ENCODE data around the gene TCF4. TPM values are rescaled to one million over a fixed set of nuclear protein-coding genes. Genes with fewer than 3 reads are reported as not detected.

Gene TCF4
- total RNA-seq, 1 experiment from 2014 or later = 0.42 TPM

DNA sequence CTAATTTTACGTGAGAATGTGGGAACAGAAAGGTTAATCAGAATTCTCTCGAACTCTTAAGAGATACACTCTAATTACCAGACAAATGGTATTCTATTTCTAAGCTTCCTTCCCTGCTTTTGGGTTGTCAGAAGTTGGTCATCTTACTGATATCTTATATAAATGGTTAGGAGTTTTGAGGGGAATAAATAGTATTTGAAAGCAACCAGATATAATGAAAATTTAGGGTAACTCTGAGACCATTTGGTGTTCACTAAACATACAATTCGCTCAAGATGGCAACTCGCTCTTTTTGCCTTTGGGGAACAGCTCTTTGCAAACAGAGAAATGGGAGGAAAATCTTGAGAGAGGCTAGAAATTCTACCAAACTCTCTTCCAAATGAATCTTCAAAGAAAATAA is 250.9 kb downstream of the TCF4 start (continued):
- TF ChIP-seq CEBPB (IDR thresholded peaks at IDR 0.05; ENCODE audit: low read depth) (no peak), EZH2 (IDR thresholded peaks at IDR 0.05) (no peak)

GRCh38 chr18:55336438-55337100 is 251.4 kb downstream of the TCF4 start:
- Histone ChIP-seq H4K20me1 (ENCODE audit: insufficient read depth) (no peaks in the 10 kb centered on the region), H3K9me2 (ENCODE audit: insufficient read depth) (no peaks in the 10 kb centered on the region), H3K79me2 (ENCODE audit: insufficient read depth, low read length) (no peaks in the 10 kb centered on the region), H2AFZ (ENCODE audit: low read depth, low read length, poor library complexity, severe bottlenecking) (no peak overlapping the region), H3K9ac (ENCODE audit: low read length) (no peak overlapping the region), H3K4me1 (ENCODE audit: control insufficient read depth in 1 of 2, insufficient read depth in 2 of 2, low read length in 2 of 2) (no peaks in the 10 kb centered on the region), H3K27me3 (ENCODE audit: insufficient read depth, low read length) (peaks cover 3% of the 10 kb centered on the region; the same call in 1 of the 2 replicates), H3K36me3 (ENCODE audit: control insufficient read depth in 1 of 2, insufficient read depth in 2 of 2, low read length in 2 of 2) (no peaks in the 10 kb centered on the region), H3K4me2 (ENCODE audit: low read length) (no peak overlapping the region), H3K4me3 (replicated peaks in 1 of 2; ENCODE audit: low read depth in 1 of 2, low read length in 2 of 2) (no peak overlapping the region), H3K9me3 (ENCODE audit: control insufficient read depth in 1 of 2, insufficient read depth in 1 of 2, low read depth in 1 of 2, low read length in 2 of 2) (no peaks in the 10 kb centered on the region), H3K27ac (ENCODE audit: low read depth, low read length) (no peak overlapping the region)
- DNase-seq (ENCODE audit: low read depth, low spot score) (no peak), ATAC-seq (no peak)
- BruUV-seq (replicated peaks) = no TSS peak
- TF ChIP-seq TCF7L2 (IDR thresholded peaks at IDR 0.05; ENCODE audit: borderline replicate concordance, extremely low read depth, insufficient read depth, insufficient read length) = no peak
- no peak for TF ChIP-seq ZFX (IDR thresholded peaks at IDR 0.05)
- no peak for TF ChIP-seq POLR2AphosphoS5 (IDR thresholded peaks at IDR 0.05; ENCODE audit: low read depth, low read length)
- no peak for TF ChIP-seq EZH2 (IDR thresholded peaks at IDR 0.05)
- TF ChIP-seq ELF1 (IDR thresholded peaks at IDR 0.05; ENCODE audit: borderline replicate concordance, low read depth) = no peak
- RAD21 ChIA-PET (ENCODE audit: low non-redundant PET in 1 of 2, low total read pairs in 2 of 2, uncharacterized antibody in 2 of 2, unreplicated experiment in 2 of 2) = no interaction called here
- CTCF ChIA-PET = no interaction called here
- intact Hi-C loops (cut with micrococcal nuclease) = no loop called here
- POLR2A ChIA-PET = no interaction called here

DNA sequence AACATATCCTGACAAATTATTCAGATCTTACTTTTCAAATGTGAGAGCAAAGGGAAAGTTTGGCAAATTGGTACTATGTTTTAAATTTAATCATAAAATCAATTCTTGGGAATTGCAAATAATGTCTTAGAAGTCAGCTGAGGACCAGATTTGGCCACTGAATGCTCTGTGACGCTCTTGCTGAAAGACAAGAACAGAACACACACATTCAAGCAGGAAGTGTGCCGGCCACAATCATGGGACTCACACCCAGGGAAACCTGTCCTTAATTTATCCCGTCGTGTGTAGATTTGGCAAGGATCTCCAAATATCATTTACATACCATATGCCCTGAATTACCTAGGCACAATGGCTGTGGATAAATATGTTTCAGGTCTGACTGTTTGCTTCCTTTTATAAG is 253.1 kb downstream of the TCF4 start:
- no peaks in the 10 kb centered on the region for H3K9me3 ChIP-seq (ENCODE audit: control insufficient read depth in 1 of 2, insufficient read depth in 1 of 2, low read depth in 1 of 2, low read length in 2 of 2)
- TF ChIP-seq SRF (IDR thresholded peaks at IDR 0.05; ENCODE audit: low read depth) (no peak), EZH2 (IDR thresholded peaks at IDR 0.05) (no peak), TCF7L2 (IDR thresholded peaks at IDR 0.05; ENCODE audit: borderline replicate concordance, extremely low read depth, insufficient read depth, insufficient read length) (no peak), CBX3 (IDR thresholded peaks at IDR 0.05; ENCODE audit: low read depth) (no peak), CTCF (IDR thresholded peaks at IDR 0.05 in 2 of 3, conservative IDR thresholded peaks at IDR 0.05 in 1 of 3; ENCODE audit: borderline replicate concordance in 1 of 3, insufficient read depth in 1 of 3, low read depth in 2 of 3, low read length in 2 of 3) (no peak)
- ATAC-seq (no peak), DNase-seq (ENCODE audit: low read depth, low spot score) (no peak)
- H3K4me2 ChIP-seq (ENCODE audit: low read length) = no peak overlapping the region
- ChIA-PET CTCF (no interaction called here), RAD21 (ENCODE audit: low non-redundant PET in 1 of 2, low total read pairs in 2 of 2, uncharacterized antibody in 2 of 2, unreplicated experiment in 2 of 2) (no interaction called here), POLR2A (no interaction called here)
- H3K9me2 ChIP-seq (ENCODE audit: insufficient read depth) = no peaks in the 10 kb centered on the region
- intact Hi-C loops (cut with micrococcal nuclease) = no loop called here
- H3K4me1 ChIP-seq (ENCODE audit: control insufficient read depth in 1 of 2, insufficient read depth in 2 of 2, low read length in 2 of 2) = no peaks in the 10 kb centered on the region
- no peaks in the 10 kb centered on the region for H3K79me2 ChIP-seq (ENCODE audit: insufficient read depth, low read length)
- H3K9ac ChIP-seq (ENCODE audit: low read length) = no peak overlapping the region
- no peak overlapping the region for H3K27ac ChIP-seq (ENCODE audit: low read depth, low read length)
- H3K27me3 ChIP-seq (ENCODE audit: insufficient read depth, low read length) = no peaks in the 10 kb centered on the region
- no peaks in the 10 kb centered on the region for H4K20me1 ChIP-seq (ENCODE audit: insufficient read depth)
- BruUV-seq (replicated peaks) = no TSS peak
- H3K36me3 ChIP-seq (ENCODE audit: control insufficient read depth in 1 of 2, insufficient read depth in 2 of 2, low read length in 2 of 2) = no peaks in the 10 kb centered on the region
- no peak overlapping the region for H3K4me3 ChIP-seq (replicated peaks in 1 of 2; ENCODE audit: low read depth in 1 of 2, low read length in 2 of 2)
- H2AFZ ChIP-seq (ENCODE audit: low read depth, low read length, poor library complexity, severe bottlenecking) = no peak overlapping the region
